ENCODE data around the gene CFD. TPM values are rescaled to one million over a fixed set of nuclear protein-coding genes. Genes with fewer than 3 reads are reported as not detected.
"Not testable (repeated sequence)": the region's sequence is repeated elsewhere in the genome, so short reads cannot be mapped to it uniquely, and the experiment has no call there.

The CFD gene
- total RNA-seq, 1 experiment from 2014 or later: 1.9 TPM

GRCh38 chr19:876780-877314 lies 17.4 kb downstream of the CFD start:
- peaks cover 3% of the 10 kb centered on the region for H3K23me2 ChIP-seq (ENCODE audit: insufficient read length, low read depth, low read length, poor library complexity, severe bottlenecking)
- Mint-ChIP-seq H3K27ac (no peak overlapping the region), H3K36me3 (ENCODE audit: insufficient read depth in 1 of 3, low read depth in 3 of 3) (peaks cover 26 to 50% (median 35%) of the 10 kb centered on the region in 3 experiments), H3K9me3 (peaks cover 3% of the 10 kb centered on the region in 2 experiments; a peak in 2 of 5 replicates), H3K4me1 (peaks cover 0 to 2% of the 10 kb centered on the region in 2 experiments; a peak in 1 of 4 replicates), H3K27me3 (ENCODE audit: low read depth) (no peaks in the 10 kb centered on the region; the same call in 1 of the 2 replicates), H3K4me3 (no peak overlapping the region)
- DNase-seq: no peak
- H4K5ac ChIP-seq (ENCODE audit: insufficient read length, low read depth, low read length): no peak overlapping the region
- H3K79me1 ChIP-seq (ENCODE audit: insufficient read depth, low read depth, low read length, poor library complexity, severe bottlenecking): no peaks in the 10 kb centered on the region
- H3K27ac ChIP-seq (ENCODE audit: insufficient read length, low read depth, low read length): no peak overlapping the region
- no peak overlapping the region for H3K14ac ChIP-seq (ENCODE audit: insufficient read depth, low read length)
- no peak overlapping the region for H2BK5ac ChIP-seq (ENCODE audit: insufficient read length, low read length)
- H4K8ac ChIP-seq (replicated peaks; ENCODE audit: insufficient read length, low read depth, low read length): no peak overlapping the region
- H4K91ac ChIP-seq (ENCODE audit: insufficient read length, low read depth, low read length): no peak overlapping the region
- H3K27me3 ChIP-seq (ENCODE audit: insufficient read depth, low read length): no peaks in the 10 kb centered on the region
- no peak overlapping the region for H2BK120ac ChIP-seq (ENCODE audit: low read depth, low read length, poor library complexity, severe bottlenecking)
- no peak overlapping the region for H3K4me2 ChIP-seq (ENCODE audit: insufficient read depth, insufficient read length, low read length)
- H3K4ac ChIP-seq (ENCODE audit: low read depth, low read length): no peak overlapping the region
- no peak overlapping the region for H3K23ac ChIP-seq (ENCODE audit: insufficient read length, low read depth, low read length)
- H3K9me3 ChIP-seq (ENCODE audit: control insufficient read depth, low read depth, low read length): no peaks in the 10 kb centered on the region
- H3K79me2 ChIP-seq (ENCODE audit: insufficient read depth, low read length): no peaks in the 10 kb centered on the region
- no peak overlapping the region for H2BK15ac ChIP-seq (ENCODE audit: low read depth, low read length)
- no peak overlapping the region for H2AFZ ChIP-seq (ENCODE audit: low read length)
- no CpG with 5 or more reads among the region's 29 CpGs for WGBS (ENCODE audit: extremely low coverage, insufficient read length, low lambda C conversion rate)
- no peak overlapping the region for H3K9ac ChIP-seq (ENCODE audit: extremely low read depth, insufficient read length, low read length)
- no peak overlapping the region for H2AK5ac ChIP-seq (ENCODE audit: insufficient read length, low read length)
- no peaks in the 10 kb centered on the region for H4K20me1 ChIP-seq (ENCODE audit: control insufficient read depth, insufficient read depth, insufficient read length)
- no peak overlapping the region for H2BK12ac ChIP-seq (ENCODE audit: insufficient read length, low read depth, low read length)
- no peak overlapping the region for H3T11ph ChIP-seq (ENCODE audit: low read length)
- H3K4me1 ChIP-seq (ENCODE audit: insufficient read depth, low read length): no peaks in the 10 kb centered on the region
- H2BK20ac ChIP-seq (ENCODE audit: low read depth, low read length, poor library complexity, severe bottlenecking): no peak overlapping the region
- no peak overlapping the region for H3K18ac ChIP-seq (ENCODE audit: insufficient read length, low read depth, low read length)
- TF ChIP-seq CTCF (conservative IDR thresholded peaks at IDR 0.05): no peak
- no peak overlapping the region for H3K56ac ChIP-seq (ENCODE audit: insufficient read length, low read depth, low read length)

GRCh38 chr19:877992-878660 lies 18.7 kb downstream of the CFD start:
- not testable (repeated sequence) for H3K9me3 ChIP-seq (ENCODE audit: control insufficient read depth, low read depth, low read length); H3K4ac ChIP-seq (ENCODE audit: low read depth, low read length); H4K91ac ChIP-seq (ENCODE audit: insufficient read length, low read depth, low read length); H3K14ac ChIP-seq (ENCODE audit: insufficient read depth, low read length); DNase-seq; H3K9me3 Mint-ChIP-seq; H3K4me2 ChIP-seq (ENCODE audit: insufficient read depth, insufficient read length, low read length); H3K27me3 Mint-ChIP-seq (ENCODE audit: low read depth); H3K27me3 ChIP-seq (ENCODE audit: insufficient read depth, low read length); H3K9ac ChIP-seq (ENCODE audit: extremely low read depth, insufficient read length, low read length); H3K23ac ChIP-seq (ENCODE audit: insufficient read length, low read depth, low read length); H3K4me1 Mint-ChIP-seq; H3K23me2 ChIP-seq (ENCODE audit: insufficient read length, low read depth, low read length, poor library complexity, severe bottlenecking); H3K56ac ChIP-seq (ENCODE audit: insufficient read length, low read depth, low read length); H4K20me1 ChIP-seq (ENCODE audit: control insufficient read depth, insufficient read depth, insufficient read length); H3K79me1 ChIP-seq (ENCODE audit: insufficient read depth, low read depth, low read length, poor library complexity, severe bottlenecking); H2BK12ac ChIP-seq (ENCODE audit: insufficient read length, low read depth, low read length); H3K27ac ChIP-seq (ENCODE audit: insufficient read length, low read depth, low read length); H2AK5ac ChIP-seq (ENCODE audit: insufficient read length, low read length); H2BK120ac ChIP-seq (ENCODE audit: low read depth, low read length, poor library complexity, severe bottlenecking); H2BK20ac ChIP-seq (ENCODE audit: low read depth, low read length, poor library complexity, severe bottlenecking); H2AFZ ChIP-seq (ENCODE audit: low read length); H4K8ac ChIP-seq (replicated peaks; ENCODE audit: insufficient read length, low read depth, low read length); H3K27ac Mint-ChIP-seq; H2BK15ac ChIP-seq (ENCODE audit: low read depth, low read length); H4K5ac ChIP-seq (ENCODE audit: insufficient read length, low read depth, low read length); H3K4me1 ChIP-seq (ENCODE audit: insufficient read depth, low read length); H2BK5ac ChIP-seq (ENCODE audit: insufficient read length, low read length); H3T11ph ChIP-seq (ENCODE audit: low read length); H3K4me3 Mint-ChIP-seq; H3K18ac ChIP-seq (ENCODE audit: insufficient read length, low read depth, low read length); H3K79me2 ChIP-seq (ENCODE audit: insufficient read depth, low read length)
- peaks cover 32 to 58% (median 42%) of the 10 kb centered on the region in 3 experiments for H3K36me3 Mint-ChIP-seq (ENCODE audit: insufficient read depth in 1 of 3, low read depth in 3 of 3)
- WGBS (ENCODE audit: extremely low coverage, insufficient read length, low lambda C conversion rate): no CpG with 5 or more reads among the region's 23 CpGs

All from H9 (cell line).